ENCODE results near the gene TRIO.

Gene TRIO

DNA sequence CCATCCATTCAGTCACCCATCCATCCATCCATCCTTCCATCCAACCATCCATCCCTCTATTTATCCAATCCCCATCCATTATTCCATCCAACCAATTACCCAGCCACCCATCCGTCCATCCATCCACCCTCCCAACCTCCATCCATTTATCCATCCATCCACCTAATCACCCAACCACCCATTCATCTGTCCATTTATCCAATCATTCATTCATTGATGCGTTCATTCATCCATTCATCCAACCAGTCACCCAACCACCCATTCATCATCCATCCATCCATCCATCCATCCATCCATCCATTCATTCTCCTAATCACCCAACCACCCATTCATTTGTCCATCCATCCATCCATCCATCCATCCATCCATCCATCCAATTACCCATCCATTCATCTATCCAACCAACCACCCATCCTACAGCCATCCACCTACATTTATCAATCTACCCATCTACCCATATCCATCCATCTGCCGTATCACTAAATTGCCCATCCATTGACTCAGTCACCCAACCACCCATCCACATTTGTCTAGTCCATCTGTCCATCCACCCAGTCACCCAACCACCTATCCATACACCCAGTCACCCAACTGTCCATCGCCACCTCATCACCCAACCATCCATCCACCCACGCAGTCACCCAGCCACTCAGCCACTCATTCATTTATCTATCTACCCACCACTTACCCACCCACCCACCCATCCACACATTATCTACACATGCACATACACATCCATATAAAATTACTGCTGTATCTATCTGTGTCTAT lies 165.4 kb downstream of the TRIO start:
- DNase-seq, result no peak

DNA sequence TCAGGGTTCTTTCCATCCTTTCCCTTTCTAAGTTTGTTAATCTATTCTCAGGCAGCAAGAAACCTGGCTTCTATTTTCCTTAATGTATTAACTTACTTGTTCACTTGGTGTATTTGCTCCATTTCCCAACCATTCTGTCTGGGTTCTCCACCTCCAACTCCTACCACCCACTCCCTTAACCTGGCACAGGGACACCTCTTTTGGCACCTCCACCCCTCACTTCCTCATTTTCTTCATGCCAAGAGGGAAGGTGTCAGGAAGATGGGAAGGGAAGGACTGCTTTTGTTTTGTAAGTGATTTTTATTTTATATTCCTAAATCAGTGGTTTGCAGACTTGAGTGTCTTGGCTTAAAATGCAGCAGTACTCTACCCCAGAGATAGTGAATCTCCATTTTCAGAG lies 166.1 kb downstream of the TRIO start:
- no peak for DNase-seq

DNA sequence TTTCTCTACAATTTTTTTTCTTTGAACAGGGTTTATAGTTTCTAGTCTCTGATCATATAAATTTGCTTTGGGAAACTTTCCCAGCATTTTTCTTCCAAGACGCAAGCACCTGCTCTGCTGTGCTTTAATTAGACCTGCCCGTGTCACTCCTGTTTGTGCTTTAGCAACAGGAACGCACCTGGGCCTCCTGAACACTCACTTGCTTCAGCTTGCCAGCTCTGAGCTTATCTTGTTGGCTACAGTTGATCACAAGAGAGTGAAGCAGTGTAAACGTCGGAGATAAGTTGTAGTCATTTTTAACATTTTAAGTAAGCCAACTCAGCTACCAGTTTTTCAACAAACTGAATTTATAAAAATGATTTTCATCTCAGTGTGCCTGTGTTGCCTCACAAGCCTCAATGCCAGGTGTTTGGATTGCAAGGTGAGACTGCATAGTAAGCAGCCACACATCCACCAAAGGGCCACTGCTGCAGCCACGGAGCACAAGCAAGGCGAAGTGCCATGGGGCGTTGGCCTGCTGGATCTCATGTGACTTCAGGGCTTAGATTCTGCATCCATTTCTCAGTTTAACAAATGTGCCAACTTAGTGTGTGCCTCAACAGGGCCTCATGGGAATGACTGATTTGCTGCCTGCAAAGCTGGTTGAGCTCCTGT lies 166.9 kb downstream of the TRIO start:
- DNase-seq, result no peak

DNA sequence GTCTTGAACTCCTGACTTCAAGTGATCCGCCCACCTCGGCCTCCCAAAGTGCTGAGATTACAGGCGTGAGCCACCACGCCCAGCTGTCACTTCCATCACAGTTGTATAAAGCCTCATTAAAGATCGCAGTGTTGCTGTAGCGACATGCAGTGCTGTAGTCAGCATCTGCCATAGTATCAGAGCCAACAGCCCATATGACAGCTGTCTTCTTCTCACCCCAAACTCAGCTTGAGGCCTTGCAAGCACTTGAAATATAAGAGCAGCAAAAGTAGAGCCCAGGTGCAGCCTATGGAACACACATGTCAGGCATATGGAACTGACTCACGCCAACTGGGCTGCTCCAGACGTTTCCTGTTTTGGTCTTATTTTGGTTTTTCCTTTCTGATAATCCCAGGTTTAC lies 167.8 kb downstream of the TRIO start:
- DNase-seq, result no peak

DNA sequence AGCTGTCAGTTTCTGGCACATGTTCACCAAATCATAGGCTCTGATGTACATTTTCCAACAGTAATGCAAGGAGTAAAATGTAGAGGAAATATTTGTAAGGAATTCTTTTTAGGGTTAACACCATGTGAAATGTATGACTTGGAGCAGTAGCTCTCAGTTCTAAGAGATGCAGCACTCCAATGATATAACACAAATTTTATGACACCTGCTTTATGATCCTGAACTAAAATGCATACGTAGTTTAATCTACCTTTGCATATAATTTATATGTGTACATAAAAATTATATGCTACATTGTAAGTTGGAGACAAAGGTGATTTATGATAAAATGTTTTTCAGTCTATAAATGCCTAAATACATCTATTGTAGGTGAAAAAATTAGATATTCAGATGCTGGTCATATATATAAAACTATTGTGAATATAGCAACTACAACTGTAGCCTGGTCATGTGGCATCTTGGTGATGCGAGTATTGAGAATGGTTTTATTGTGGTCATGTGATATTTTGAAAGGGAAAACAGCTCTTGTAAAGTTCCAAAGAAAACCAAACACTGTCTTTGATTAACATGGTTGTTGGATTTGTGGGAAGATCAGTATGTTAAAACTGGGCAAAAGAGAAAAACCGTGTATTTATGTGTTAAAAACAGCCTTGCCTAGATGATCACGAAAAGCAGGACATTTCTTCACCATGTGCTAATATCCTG lies 171.0 kb downstream of the TRIO start:
- DNase-seq, result no peak

DNA sequence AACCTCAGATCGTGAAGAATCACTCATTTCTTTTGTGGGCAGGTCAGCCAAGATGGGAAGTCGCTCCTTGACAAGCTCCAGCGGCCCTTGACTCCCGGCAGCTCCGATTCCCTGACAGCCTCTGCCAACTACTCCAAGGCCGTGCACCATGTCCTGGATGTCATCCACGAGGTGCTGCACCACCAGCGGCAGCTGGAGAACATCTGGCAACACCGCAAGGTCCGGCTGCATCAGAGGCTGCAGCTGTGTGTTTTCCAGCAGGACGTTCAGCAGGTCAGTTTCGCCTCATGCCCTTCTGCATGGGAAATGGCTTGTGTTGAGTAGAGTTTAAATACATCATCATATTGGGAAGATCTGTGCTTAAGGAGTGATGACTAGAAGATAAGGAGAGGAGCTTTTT lies 173.3 kb downstream of the TRIO start:
- no peak for DNase-seq

DNA sequence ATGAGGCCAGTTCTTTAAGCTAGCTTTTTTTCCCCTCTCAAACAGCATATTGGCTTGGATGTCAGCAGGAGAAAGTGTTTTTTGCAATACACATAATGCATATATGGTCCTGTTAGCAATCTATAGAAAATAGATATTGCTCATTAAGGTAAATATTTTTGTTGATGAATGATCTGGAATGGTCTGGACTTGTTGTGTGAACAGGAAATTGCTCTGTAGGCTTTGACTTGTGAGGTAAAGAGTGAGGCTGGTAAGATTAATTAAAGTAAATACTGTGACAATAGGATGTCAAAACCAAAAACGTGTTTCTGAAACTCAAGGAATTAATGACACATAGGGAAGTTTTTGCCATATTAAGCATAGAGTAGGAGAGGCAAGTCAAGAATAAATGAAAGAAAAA lies 176.0 kb downstream of the TRIO start:
- no peak for DNase-seq

DNA sequence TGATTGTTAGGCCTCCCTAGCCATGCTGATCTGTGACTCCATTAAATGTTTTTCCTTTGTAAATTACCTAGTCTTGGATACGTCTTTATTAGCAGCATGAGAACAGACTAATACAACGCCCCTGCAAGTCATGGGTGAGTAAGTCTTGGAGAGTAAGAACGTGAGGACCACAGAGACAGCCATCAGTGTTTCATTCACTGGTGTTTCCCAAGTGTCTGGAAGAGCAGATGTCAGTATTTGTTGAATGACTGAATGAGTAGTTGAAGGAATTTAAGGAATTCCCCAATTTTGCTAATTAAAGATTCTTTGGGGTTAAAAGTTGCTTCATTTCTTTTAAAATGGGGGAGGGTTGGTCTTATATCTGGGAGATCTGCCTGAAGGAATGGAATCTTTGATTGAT lies 178.8 kb downstream of the TRIO start:
- no peak for DNase-seq

DNA sequence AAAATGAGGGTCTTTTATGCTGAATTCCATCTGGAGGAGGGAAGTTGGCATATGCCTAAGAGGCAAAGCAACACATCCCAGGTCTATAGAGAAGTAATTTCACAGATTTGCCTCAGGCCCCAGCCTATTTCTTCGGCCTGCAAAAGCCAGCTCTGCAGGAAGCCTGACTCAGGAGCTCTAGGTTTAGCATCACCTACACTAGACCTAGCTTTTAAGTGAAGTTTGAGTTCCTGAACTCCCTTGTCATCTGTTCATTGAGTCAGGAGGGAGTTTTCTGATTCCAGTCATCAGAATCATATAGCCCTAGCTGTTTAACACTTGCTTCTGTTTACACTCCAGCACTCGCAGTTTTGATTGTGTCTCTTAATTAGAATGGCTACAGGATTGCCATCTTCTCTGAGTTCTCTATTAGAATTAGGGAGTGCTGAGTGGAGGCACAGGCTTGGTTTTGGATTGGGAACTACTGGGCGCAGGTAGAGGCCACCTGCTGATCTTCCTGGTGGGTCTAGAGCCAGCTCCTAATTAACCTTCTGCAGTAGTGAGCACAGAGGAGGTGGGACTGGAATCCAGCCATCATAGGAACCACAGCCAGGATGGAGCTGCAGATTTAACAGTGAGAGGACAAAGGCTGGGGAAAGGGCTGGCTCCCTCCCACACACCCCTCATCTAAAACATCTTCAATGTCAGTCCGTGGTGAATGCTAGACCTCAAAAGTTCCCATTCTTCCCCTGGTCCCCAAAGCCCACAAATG lies 179.5 kb downstream of the TRIO start:
- DNase-seq, result no peak

DNA sequence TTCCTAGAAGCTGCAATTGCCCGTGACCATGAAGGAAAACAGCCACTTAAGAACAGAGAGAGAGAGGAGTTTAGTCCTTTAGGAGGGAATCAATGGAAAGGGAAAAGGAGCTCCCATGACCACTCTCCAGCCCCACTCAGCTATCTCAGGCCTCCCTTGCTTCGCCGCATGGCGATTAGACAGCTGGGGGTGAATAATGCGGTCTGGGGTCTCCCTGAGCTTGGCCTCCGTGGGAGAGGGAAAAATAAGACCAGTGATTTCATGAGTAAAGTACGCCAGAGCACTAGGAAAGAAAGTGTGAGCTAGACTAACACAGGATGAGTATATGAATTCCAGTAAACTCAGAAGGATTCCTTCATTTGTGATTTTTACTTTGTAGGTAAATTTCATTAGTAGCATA lies 180.3 kb downstream of the TRIO start:
- DNase-seq, result no peak

DNA sequence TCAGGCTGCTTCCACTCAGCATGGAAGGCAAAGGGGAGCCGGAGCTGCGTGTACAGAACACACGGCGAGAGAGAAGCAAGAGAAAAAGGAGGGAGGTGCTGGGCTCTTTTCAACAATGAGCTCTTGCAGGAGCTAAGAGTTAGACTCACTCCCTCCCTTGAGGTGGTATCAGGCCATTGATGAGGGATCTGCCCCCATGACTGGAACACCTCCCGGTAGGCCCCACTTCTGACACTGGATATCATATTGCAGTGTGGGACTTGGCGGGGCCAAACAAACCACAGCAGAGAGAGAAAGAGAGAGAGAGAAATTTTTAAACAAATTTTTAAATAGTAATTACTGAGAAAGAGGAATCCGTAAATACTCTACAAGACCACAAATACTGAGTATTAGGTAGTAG lies 182.2 kb downstream of the TRIO start:
- no peak for DNase-seq

DNA sequence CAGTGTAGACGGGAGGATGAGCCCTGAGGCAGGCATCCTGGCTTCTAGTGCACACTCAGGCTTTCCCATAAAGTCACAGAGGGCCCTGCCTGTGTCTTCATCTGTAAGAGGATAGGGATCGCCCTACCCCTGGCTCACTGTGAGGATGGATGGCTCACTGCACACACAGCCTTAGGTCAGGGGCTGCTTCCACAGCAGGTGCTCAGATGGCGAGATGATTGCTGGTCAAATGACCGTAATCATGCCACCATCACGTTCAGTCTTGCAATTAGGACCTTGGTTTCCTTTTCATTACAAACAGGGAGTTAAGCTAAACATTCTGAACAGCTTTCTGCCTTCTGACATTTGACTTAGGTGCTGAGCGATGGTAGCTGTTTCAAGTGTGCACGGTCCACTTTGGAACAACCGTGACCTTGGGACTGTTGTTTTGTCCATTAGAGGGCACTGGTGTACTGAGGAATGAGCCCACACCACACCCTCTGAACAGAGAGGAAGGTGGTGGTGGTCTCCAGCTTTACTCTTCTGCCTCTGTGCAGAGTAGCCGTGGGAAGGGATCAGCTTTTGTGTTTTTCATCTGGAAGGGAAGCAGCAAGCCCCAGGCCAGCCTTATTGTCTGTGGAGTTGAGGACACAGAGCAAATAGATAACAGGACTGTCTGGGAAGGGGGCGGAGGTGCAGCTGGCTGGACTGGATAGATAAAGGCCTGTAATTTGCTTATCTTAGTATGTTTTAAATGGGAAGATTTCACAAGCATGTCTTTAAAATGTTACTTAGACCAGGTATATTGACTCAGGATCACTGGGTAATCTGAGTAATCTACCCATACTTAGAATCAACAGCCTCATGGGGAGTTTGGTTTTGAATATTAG lies 183.1 kb downstream of the TRIO start:
- DNase-seq, result no peak

DNA sequence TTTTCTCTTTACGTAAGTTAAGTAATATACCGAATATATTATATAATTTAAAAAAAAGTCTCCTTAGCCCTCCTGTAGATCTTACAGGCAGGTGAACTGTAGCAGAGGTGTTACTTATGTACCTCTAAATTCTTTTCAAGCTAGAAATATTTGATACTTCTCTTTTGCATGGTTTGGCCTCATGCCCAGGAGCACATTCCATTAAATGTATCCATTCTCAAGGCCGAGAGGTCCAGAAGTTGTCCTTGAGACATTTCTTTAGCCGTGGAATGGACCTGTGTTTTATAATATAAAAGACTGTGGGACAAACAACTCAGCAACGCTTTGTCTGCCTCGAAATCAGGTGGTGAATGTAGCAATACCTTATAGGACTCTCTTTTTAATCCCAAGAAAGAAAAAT lies 184.5 kb downstream of the TRIO start:
- no peak for DNase-seq

DNA sequence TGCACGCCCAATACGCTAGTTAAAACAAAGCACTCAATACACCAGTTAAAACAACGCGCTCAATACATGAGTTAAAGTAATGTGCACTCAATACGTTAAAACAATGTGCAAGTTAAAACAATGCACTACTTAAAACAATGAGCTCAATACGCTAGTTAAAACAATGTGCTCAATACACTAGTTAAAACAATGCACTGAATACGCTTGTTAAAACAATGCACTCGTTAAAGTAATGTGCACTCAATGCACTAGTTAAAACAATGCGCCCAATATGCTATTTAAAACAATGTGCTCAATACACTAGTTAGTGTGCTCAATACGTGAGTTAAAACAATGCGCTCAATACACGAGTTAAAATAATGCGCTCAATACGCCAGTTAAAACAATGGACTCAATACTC lies 185.0 kb downstream of the TRIO start:
- DNase-seq, result no peak

DNA sequence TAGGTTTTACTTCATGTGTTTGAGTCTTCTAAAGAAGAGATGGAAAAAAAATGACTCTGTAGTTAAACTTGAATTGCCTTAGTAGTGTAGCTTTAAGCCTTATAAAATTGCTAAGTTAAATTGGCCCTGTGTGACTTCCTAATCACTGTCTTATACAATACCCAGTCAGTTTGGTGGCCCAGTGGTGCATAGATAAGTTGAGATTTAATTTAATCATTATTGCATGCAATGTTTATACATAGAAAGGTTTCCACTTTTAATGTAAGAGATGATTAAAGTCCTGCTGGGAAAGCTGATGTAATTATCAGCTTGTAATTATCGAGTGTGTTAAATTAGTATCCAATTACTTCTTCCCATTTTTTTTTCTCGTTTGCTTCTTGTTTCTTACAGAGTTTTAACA lies 187.1 kb downstream of the TRIO start:
- no peak for DNase-seq

DNA sequence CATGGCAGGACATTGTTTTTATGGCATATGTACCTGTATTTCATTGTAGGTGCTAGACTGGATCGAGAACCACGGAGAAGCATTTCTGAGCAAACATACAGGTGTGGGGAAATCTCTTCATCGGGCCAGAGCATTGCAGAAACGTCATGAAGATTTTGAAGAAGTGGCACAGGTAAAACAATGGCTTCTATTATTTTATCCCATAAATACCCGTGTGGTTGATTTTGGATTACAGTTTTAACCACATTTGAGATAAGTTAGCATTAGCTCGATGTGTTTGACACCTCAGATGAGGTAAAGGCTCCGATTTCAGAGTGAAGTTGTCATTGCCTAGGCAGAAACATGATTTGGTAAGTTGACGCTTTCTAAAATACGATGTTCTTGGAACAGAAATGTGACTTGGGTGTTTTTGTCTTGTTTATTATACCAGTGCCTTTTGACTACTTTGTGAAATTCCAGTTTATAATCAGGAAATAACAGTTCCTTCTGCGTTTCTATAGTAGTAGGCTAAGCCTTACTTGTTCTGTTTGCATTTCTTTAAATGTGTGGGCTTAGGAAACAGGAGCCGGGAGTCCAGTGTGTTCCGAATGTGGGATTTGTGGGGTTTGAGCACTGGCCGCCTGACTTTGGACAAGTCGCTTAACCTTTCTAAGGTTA lies 187.7 kb downstream of the TRIO start:
- DNase-seq, result no peak

DNA sequence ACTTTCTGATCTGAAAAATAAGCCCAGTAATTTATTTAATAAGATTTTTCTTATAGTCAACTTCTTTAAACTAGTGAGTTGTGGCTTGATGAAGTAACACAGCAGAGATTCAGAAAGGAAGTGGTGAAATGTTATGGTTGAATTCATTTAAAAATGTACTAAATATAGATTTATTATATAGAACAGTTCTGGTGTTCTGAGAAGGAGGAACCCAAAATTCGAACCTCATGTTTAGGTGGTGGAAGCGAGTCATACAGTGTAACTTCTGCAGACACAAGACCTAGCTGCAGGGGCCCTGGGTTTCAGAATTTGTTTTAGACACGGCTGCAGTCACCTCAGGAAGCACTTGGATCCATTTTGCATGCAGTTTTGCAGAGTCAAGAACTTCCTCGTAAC lies 188.2 kb downstream of the TRIO start:
- DNase-seq, result no peak

DNA sequence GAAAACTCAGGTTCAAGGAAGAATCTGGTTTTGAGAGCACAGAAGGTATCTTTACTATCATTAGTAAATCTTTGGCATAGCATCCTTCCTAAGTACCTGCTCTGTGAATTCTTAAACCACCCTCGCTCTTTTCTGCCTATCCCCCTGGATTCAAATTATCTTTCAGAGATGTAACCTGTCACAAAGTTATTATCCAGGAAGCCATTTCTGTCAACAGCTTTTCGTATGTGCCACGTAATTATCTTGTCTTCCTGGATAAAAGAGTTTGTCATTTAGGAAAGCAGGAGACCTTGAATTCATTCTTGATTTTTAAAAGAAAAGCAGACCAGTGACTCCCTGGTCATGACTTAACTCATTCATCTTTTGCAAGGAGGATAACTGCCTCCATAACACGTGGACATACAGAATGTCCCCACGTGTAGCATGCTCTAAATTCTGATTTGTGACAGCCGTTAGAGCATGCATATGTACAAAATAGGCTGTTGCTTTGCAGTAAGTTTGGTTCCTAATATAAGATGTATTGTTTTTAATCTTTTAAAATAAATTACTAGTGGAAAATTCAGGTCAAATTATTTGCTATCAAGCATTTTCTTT lies 189.0 kb downstream of the TRIO start:
- DNase-seq, result no peak

DNA sequence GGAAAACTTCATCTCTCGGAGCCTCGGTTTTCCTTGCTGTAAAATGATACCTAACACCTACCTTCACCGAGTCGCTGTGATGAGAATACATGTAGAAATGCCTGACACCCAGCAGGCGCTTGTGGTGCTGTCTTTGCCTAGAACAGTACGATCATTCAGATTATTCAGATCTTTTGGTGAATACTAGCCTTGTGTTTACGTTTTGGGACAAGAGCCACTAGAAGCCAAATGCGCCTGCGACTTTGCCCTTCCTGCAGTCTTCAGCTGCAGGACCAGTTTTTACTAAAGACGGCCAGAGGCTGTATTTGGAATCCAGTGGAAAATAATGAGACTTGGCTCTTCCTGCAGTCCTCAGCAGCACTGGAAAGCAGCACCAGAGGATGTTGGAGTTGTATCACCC lies 189.6 kb downstream of the TRIO start:
- DNase-seq, result no peak

DNA sequence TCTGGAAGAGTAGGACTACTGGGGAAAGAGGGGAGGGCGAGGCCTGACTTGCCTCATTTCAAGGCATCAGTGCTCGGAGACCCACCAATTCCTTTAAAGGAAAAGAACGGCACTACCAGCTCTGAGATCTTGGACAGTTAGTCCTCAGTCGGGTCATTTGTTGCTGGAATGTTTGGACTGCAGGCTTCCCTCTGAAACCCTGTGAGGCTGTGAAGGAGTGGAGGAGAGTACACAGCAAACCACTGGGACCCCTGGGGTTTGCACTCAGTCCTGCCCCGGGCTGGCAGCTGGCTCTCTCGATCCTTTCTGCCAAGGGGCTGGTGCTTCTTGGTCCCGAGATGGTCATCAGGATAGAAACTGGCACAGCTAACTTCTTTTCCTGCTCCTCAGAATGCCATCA lies 194.5 kb downstream of the TRIO start:
- no peak for DNase-seq

DNA sequence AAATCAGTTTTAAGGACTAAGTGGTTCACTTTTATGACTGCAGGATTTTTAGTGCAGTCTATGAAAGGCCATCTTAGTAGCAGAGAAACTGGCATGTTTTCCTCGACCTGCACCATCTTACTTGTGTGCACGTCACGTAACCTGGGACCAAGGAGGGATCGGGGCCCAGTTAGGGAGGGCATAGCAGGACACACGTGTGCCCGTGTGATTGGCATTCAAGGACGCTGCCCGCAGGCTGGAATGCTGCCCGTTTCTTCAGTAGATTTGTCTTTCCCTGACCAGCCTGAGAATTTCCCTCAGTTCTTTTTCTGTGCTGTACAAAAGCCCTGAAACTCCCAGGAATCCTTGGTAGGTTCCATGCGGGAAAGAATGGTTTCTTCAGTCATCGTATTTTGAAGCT lies 196.3 kb downstream of the TRIO start:
- DNase-seq, result no peak
